ELF-1 (cell line): ENCODE data around the gene PLOD2.

ENCODE experiments used
- DNase-seq: peaks from one replicate; pipeline ENCODE4 v3.0.0-alpha.2; 2016; ENCODE audit warnings: low read depth, low spot score

PLOD2 gene

DNA sequence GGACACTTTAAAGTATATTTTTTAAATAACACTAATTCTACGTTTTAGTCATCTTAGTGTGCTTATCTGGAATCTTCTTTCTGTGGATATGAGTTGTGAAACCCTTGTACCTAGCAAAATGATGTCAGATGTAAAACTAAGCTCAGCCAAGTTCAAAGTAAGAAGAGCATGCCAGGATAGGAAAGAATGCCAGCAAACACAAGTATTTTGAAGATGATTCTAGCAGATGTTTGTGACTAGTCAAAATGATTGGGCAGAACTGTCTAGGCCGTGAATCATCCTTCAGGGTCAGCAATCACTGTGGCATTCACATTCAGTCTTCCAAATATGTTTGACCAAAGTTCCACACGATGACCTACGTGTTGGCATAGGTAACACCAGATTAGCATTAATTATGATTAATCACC is 5.4 kb upstream of the PLOD2 start:
- no peak for DNase-seq

DNA sequence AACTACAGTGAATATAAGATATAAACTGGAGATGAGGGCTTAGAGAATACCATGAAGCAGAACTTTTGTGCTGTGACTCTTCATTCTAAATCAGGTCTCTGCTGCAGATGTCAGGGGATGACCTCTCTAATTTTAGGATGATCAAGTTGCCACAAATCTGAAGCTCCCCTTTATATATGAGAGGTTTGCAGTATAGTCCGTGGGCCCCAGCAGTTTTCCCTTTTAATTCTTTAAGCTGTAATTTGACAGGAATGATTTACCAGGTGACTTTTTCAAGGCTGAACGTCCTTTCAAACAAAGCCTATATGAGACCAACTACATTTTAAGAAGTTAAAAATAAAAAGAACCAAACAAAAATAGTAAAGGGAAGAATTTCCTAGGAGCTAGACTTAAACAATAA is 4.9 kb upstream of the PLOD2 start:
- DNase-seq: no peak

DNA sequence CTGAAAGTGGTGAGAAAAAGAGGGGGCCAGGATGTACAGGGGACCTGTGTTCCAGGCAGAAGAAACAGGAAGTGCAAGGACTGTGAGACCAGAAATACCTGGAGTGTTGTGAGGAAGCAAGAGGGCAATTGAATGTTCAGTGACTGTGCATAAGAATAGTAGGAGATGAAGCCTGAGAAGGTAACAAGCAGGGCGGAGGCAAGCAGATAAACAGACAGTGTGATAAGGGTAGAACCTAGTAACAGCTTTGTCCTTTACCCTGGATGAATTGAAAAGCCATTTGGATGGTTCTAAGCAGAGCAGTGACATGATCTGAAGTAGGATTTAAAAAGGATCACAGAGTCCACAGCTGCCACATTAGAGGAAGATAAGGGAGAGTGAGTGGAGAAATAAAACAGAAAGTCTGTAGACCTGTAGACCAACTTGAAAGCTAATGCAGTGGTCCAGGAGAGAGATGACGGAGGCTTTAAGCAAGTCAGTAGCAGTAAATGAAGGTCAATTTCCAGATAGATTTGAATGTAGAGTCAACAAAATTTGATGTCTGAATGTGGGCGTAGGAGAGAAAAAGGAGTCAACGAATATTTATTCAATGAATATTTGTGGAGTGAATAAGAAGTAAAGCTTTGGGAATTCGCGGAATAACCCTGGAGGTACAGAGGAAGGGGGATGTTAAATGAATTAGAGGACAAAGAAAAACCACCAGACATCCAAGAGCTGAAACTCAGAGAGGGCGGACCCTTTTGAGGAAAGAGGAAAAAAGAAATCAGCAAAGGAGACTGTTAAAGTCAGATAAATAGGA is 4.2 kb upstream of the PLOD2 start:
- peak; percentile 32 for DNase-seq

- DNase-seq: no peak
These were observed 3.5 kb upstream of the PLOD2 start for GRCh38 chr3:146164506-146164905.

DNA sequence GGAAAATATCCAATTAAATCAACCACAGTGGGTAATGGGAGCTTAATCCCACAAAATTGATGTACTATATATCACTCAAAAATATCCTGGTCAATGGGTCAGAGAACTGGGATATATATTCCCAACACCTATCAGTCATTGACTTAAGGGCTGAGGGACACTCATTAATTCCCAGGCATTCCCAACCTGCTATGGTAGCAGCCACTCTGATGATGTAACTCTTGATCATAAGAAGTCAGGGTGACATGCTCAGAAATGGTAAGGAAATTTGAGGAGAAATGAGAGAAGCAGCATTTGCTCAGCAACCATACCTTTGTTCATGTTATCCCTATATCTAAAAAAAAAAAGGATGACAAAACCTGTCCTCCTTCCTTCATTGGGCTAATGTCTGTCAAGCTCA is 3.1 kb upstream of the PLOD2 start:
- no peak for DNase-seq

DNA sequence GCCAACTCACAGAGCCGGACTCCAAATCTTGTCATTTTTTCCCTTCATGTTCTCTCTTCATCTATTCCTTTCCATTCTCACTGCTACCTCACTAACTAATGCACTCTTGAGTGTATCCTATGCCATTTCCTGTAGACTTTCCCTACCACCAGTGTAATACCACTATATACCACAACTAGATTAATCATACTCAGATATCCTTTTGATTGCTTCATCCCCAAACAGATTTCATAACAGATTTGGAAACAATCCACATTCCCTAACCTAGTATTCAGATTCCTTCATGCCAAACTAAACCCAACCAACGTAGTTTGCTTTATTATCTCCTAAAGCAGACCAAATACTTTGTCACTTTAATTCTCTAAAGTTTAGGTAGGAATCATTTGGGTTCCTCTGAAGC is 2.6 kb upstream of the PLOD2 start:
- DNase-seq: no peak

- no peak for DNase-seq
These were observed 1.6 kb upstream of the PLOD2 start for GRCh38 chr3:146162561-146162960.

GRCh38 chr3:146161663-146162002 is 649 bp upstream of the PLOD2 start:
- no peak for DNase-seq

DNA sequence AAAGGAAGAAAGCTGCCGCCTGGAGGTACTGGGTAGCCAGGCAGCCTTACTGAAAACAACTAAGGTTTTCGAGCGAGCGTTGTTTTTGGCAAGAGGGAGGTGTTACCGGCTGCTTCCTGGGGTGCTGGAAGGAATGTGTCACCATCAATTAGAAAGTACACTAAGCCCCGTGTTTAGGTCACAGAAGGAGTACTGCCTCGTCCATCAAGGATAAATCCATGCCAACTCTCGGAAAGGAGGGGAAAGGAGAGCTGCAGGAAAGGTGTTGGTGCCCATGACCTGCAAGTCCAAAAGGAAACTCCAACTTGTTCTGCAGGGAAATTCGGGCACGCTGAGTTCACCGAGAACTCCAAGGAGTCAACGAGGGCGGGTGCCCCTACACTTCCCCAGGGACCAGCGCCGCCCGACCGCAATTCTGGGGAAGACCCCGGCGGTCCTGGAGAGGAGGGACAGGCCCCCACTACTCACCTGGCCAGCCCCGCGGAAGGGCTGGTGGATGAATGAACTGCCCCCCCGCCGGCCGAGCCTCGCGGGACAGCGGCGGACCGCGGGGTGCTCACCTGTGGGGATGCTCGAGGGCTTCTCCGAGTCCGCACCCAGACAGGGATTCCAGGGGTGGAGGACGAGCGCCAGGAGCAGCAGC is 542 bp downstream of the PLOD2 start:
- DNase-seq: peak; percentile 91

DNA sequence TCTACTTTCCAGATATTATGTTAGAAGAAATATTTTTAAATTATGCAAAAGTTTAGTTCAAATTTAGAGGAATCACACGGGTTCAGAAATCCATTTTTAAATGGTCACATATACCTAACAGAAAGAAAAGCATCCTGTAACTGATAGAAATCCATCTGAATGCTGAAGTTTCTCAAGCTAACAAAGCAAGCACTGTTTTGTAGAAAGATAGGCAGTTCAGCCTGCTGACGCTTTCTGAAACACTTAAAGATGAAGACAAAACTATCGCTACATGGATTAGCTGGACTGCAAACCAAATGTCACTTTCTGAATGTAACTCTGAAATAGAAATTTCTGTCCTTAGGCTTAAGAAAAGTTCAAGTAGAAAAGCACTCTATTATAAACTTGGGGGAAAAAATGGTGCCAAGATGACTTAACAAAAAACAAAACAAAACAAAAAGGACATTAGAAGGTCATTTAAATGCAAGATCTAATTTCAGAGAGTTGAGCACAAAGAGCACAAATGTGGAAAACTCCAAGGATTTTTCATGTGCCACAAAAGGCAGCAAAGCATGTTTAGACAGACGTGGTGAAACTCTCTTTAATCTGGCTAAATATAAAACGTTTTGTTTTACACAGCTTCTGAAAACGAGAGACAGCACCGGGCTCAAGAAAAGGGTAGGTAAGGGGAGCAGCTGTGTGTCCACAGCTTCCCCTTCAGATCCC is 1.2 kb downstream of the PLOD2 start:
- DNase-seq: no peak

DNA sequence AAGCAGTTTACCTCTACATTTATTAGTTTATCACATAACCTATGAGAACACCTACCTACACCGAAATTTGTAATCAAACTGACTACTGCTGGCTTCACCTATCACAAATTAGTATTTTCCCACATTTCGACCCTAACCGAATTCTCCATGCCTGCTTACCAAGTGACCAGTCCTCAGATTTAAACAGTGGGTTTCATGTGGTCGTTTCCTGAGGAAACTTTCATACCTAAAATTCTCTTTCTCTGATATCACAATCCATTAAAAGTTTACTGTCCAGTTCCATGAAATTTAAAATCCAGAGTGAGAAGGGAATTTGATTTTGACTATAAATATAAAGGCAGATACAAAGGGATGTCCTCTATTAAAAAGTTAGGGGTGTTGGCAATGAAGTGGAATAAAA is 1.9 kb downstream of the PLOD2 start:
- no peak for DNase-seq

DNA sequence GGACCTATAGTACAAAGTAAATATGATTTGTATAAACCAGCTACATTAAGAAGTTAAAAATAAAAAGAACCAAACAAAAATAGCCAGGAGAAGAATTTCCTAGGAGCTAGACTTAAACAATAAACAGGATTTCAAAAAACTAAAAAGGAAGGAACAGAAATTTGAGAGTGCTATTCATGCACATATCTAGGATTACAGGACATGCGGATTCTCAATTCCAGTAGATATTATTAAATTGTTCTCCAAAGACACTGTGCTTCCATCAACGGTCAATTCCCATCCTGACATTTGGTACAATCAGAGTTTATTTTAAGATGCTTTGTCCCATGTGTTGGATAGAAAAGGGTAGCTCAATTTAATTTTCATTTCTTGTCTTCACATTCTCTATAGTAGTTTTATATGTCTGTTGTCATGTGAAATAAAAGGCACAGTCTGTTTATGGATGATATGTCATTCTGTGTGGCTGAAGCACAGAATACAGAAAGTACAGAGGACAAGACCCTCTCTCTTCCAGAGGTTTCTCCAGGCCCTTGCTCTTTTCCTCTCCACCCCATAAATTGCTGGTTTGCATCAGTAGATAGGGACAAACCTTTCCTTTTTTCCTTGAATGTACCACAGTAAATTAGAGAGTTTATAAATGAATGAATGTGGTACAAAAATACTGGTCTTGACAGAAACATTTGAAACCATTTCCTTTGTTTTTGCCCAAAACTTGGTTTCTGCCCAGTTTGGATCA is 3.5 kb downstream of the PLOD2 start:
- no peak for DNase-seq

DNA sequence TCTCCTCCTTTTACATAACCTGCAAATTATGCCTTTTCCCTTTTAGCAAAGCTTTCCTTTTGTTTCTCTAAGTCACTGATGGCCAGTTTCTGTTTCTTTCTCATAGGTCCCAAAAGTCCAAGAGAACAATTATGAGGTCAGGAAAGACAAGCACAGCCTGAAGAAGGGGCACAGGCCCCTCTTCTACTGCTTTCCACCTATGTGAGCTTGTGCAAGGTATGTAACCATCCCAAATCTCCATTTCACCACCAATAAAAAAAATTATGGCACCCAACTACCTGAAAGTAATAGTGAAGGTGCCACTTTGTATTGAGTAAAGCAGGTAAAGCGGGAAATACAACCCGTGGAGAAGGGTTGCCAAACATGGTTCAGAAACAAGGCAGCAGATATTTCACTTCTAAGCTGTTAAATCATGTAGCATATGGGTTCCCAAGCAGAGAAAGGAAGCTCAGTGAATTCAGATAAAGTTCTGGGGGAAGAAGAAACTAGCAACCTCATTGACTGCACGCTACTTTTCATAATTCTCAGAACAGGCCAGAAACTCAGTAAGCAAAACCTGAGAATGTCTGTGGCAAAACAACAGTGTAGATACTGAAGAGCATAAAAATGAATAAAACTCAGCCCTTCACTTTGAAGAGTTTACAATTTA is 4.2 kb downstream of the PLOD2 start:
- no peak for DNase-seq

GRCh38 chr3:146156095-146156494 is 4.9 kb downstream of the PLOD2 start:
- DNase-seq: peak; percentile 18

- DNase-seq: no peak
These were observed 6.0 kb downstream of the PLOD2 start for GRCh38 chr3:146154995-146155394.

DNA sequence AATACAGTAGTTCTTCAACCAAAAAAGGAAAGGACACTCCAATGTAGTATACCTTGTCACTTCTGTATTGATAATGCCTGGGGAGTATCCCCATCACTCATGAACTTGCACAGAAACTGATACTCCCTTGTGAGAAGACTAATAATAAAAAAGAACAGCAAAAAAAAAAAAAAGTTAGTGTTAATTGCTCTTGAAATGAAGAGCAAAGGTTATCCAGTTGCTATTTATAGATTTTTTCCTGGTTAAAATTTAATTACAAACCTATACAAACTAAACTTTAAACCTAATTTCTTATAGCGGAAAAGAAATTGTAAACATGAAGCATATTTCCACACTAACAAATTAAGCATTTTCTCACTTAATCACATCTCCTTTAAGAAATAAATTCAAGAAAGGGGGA is 6.7 kb downstream of the PLOD2 start:
- DNase-seq: no peak

- DNase-seq: no peak
These were observed 7.6 kb downstream of the PLOD2 start for GRCh38 chr3:146153429-146153828.

DNA sequence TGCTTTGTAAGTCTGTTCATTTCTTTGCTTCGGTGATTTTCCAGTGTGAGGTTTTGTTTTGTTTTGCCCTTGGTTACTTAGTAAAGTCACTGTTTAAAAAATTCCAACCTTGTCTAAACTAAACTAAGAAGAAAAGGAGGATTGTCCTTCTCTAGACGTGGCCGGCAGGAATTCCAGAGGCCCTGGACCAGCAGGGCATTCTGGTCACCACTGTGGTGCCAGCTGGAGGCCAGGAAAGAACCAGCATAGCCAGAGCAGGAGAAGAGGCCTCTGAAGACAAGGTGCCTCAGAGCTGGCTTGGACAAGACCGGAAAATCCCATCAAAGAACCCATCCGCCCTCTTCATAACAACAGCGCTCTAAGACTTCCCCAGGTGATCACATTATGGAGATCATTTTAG is 8.2 kb downstream of the PLOD2 start:
- no peak for DNase-seq

GRCh38 chr3:146148468-146148931 is 12.5 kb downstream of the PLOD2 start:
- DNase-seq: no peak

DNA sequence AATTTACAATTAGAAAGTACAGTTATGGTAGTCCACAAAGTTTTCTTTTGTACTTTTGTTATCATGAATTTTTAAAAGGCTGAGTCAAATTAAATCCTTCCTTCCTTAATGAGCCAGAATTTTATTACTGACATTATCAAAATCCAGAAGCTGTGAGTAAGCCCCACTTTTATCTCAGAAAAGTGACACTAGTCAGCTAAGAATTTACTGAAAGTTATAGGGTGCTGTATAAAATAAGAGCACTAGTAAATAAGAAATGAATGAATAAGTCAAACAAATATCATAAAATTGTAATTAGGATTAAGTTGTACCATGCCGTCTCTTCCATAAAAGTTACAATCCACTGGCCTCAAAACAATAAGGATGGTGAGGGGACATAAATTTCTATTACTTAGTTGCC is 15.3 kb downstream of the PLOD2 start:
- no peak for DNase-seq

DNA sequence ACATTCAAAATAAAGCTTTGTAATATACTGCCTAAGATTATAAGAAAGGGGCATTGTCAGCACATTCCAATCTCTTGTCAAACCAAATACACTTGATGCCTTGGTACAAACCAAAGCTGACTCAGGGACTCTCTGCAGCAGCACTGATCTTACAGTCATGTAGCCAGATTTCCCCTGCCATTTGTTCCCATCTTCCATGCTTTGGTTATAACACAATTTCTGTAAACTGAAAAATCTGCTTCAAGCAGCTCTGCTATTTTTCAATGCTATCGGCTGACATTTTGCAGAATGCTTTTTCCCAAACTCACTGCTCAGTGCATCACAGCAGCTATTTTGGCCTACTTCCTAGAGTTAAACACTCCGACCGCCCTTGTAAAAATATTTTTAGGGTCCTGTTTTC is 18.2 kb downstream of the PLOD2 start:
- DNase-seq: no peak
